C4-2B (cell line): ENCODE results near the gene PAX3.

Experiments used
- ZFX ChIP-seq: fragments of 450-650 bp; IDR thresholded peaks from 2 replicates; pipeline ENCODE4 v1.6.1; 2017
- TF ChIP-seq, protein P1 (sequence below): fragments of 450-650 bp; conservative IDR thresholded peaks from 2 replicates; pipeline ENCODE4 v1.5.1; 2017; ENCODE audit warnings: mild to moderate bottlenecking

DNA sequence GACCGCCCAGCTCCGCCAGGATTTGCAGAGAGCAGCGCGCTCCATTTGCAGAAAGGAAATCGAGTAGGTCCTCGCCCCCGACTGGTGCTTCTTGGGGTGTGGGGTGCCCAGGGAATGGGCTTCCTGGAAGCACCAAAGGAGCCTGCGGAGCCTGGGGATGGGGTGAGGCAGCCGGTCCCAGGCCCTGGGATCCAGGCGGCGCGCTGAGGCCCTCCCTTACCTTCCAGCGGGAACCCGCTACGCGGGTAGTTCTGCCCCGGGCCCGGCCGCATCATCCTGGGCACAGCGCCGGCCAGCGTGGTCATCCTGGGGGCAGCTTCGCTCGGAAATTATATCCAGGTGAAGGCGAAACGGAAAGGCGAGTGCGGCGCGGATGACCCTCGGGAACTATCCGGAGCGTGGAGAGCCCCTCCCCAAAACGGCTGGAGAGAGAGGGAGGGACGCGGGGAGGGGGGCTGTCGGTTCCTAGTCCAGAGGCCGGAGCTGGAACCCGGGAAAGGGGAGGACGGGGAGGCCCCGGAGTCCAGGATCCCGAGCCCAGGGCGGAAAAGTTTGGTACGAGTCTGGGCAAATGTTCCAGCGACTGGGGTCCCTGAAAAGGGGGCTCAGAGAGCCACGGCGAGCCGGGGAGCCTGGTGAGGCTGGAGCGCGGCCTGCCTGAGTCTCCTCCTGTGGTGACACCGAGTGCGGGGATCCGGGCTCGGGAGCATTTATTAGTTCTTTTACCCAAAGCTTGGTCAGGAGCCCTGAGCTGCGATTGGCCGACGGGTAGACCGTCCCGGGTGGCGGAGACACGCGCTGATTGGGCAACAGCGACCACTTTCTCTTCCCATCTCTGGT, at the start of gene PAX3:
- TF ChIP-seq, protein P1, sequence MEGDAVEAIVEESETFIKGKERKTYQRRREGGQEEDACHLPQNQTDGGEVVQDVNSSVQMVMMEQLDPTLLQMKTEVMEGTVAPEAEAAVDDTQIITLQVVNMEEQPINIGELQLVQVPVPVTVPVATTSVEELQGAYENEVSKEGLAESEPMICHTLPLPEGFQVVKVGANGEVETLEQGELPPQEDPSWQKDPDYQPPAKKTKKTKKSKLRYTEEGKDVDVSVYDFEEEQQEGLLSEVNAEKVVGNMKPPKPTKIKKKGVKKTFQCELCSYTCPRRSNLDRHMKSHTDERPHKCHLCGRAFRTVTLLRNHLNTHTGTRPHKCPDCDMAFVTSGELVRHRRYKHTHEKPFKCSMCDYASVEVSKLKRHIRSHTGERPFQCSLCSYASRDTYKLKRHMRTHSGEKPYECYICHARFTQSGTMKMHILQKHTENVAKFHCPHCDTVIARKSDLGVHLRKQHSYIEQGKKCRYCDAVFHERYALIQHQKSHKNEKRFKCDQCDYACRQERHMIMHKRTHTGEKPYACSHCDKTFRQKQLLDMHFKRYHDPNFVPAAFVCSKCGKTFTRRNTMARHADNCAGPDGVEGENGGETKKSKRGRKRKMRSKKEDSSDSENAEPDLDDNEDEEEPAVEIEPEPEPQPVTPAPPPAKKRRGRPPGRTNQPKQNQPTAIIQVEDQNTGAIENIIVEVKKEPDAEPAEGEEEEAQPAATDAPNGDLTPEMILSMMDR, result no peak
- TF ChIP-seq ZFX, result no peak
